Endodermal cell (in vitro differentiated cells): ENCODE measurements around the gene CPE. TPM values are rescaled to one million over a fixed set of nuclear protein-coding genes. Genes with fewer than 3 reads are reported as not detected.

Experiments
- DNase-seq: peaks from one replicate; pipeline ENCODE4 v3.0.0-alpha.2; 2017
- H3K27ac ChIP-seq: 2 replicates; pipeline ENCODE4 v1.5.1; 2013; ENCODE audit warnings: mild to moderate bottlenecking, low read depth, low read length, moderate library complexity
- H3K27me3 ChIP-seq: 2 replicates; pipeline ENCODE4 v1.6.1; 2013; ENCODE audit warnings: mild to moderate bottlenecking, low read length, moderate library complexity; ENCODE audit not compliant: insufficient read depth, control insufficient read depth, poor library complexity, severe bottlenecking
- H3K36me3 ChIP-seq: 2 replicates; pipeline ENCODE4 v1.7.0; 2013; ENCODE audit warnings: mild to moderate bottlenecking, low read length, moderate library complexity; ENCODE audit not compliant: control insufficient read depth, insufficient read depth
- H3K4me1 ChIP-seq: one replicate; pipeline ENCODE4 v1.7.0; 2013; ENCODE audit warnings: low read length; ENCODE audit not compliant: control insufficient read depth, insufficient read depth
- H3K4me3 ChIP-seq: 2 replicates; pipeline ENCODE4 v1.5.1; 2013; ENCODE audit warnings: mild to moderate bottlenecking, low read length, moderate library complexity
- H3K9ac ChIP-seq: 2 replicates; pipeline ENCODE4 v1.6.1; 2013; ENCODE audit warnings: mild to moderate bottlenecking, low read length, moderate library complexity; ENCODE audit not compliant: poor library complexity, severe bottlenecking; ENCODE audit errors: extremely low read depth
- H3K9me3 ChIP-seq: 2 replicates; pipeline ENCODE4 v1.6.1; 2013; ENCODE audit warnings: mild to moderate bottlenecking, low read length, moderate library complexity; ENCODE audit not compliant: control insufficient read depth
- H3K27ac Mint-ChIP-seq: 2 replicates; pipeline ENCODE4 v1.8.0; 2020; ENCODE audit warnings: mixed read lengths
- H3K27me3 Mint-ChIP-seq: 2 replicates; pipeline ENCODE4 v1.8.0; 2021; ENCODE audit warnings: mild to moderate bottlenecking, mixed read lengths; ENCODE audit not compliant: insufficient read depth
- H3K36me3 Mint-ChIP-seq: 2 replicates; pipeline ENCODE4 v1.8.0; 2020; ENCODE audit warnings: low read depth, mixed read lengths
- H3K4me1 Mint-ChIP-seq: 2 replicates; pipeline ENCODE4 v1.8.0; 2020; ENCODE audit warnings: mixed read lengths
- H3K4me3 Mint-ChIP-seq: 2 replicates; pipeline ENCODE4 v1.8.0; 2020; ENCODE audit warnings: mild to moderate bottlenecking, moderate library complexity, mixed read lengths
- H3K9me3 Mint-ChIP-seq: 2 replicates; pipeline ENCODE4 v1.8.0; 2020; ENCODE audit warnings: mild to moderate bottlenecking, mixed read lengths
- WGBS, 2 experiments: methylation state at CpG; one replicate each; pipeline versions ENCODE4 v1.1.5 to v1.1.7; 2013; ENCODE audit warnings: missing lambda C conversion rate in 2 of 2, mixed read lengths in 1 of 2; ENCODE audit not compliant: insufficient coverage in 1 of 2, insufficient read length in 1 of 2; 5-methylcytosine and 5-hydroxymethylcytosine counted together
- microRNA-seq: library from miRNA; unstranded; fragments of <30 nt; microRNA quantifications from one replicate; pipeline ENCODE4 v1.2.0, GENCODE V29; 2020; ENCODE audit warnings: borderline microRNAs expressed
- total RNA-seq, 2 donors: library from RNA; stranded (reverse); fragmentation: NEBNext Ultra II Directional in 1 of 2; extraction: Animal tissue kit (Norgen Biotek cat#: 25700) in 1 of 2; gene quantifications; 2 replicates in 1 of 2; 3 replicates in 1 of 2; pipeline ENCODE4 v1.2.1, GENCODE V29; 2021
- TF ChIP-seq, protein P1 (sequence below): fragments of 200-600 bp; sonication (generic); conservative IDR thresholded peaks from 2 replicates; pipeline ENCODE4 v1.5.0; 2021; ENCODE audit warnings: antibody characterized with exemption, mild to moderate bottlenecking

The CPE gene
- total RNA-seq, 2 donors from 2014 or later, result 237 to 298 TPM

DNA sequence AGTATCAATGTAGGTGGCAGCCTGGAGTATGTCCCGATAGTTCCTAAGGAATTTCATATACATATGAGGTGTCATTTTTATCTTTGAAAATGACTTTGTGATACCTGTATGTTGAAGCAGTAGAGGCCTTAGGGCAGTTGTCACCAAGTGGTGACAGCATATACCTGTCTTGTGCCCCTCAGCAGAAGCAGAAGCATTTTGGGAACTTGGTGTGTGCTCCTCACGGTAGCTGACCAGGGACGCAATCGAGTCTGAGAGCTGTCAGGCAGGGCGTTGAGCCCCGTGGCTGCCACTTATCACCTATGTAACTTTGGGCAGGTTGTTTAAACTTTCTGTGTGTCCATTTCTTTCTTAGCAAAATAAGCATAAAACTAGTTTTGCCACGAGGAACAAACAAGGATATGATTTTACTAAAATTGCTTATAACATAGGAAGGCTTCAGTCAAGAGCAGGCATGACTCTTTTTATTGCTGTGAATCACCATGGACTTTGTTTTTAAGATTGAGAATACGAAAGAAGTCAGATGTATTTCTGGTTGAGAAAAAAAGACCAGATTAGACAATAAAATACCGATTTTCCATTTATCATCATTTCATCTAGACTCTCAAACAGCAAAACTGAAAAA is 161.5 kb downstream of the CPE start:
- H3K36me3 Mint-ChIP-seq, result no peaks in the 10 kb centered on the region
- H3K4me3 Mint-ChIP-seq, result no peak overlapping the region
- Histone ChIP-seq H3K9ac (no peak overlapping the region), H3K27me3 (peaks cover 11% of the 10 kb centered on the region), H3K27ac (no peak overlapping the region), H3K9me3 (no peaks in the 10 kb centered on the region), H3K36me3 (no peaks in the 10 kb centered on the region), H3K4me3 (no peak overlapping the region), H3K4me1 (no peaks in the 10 kb centered on the region)
- H3K4me1 Mint-ChIP-seq, result no peaks in the 10 kb centered on the region
- H3K27me3 Mint-ChIP-seq, result peaks cover 14% of the 10 kb centered on the region
- TF ChIP-seq, protein P1, sequence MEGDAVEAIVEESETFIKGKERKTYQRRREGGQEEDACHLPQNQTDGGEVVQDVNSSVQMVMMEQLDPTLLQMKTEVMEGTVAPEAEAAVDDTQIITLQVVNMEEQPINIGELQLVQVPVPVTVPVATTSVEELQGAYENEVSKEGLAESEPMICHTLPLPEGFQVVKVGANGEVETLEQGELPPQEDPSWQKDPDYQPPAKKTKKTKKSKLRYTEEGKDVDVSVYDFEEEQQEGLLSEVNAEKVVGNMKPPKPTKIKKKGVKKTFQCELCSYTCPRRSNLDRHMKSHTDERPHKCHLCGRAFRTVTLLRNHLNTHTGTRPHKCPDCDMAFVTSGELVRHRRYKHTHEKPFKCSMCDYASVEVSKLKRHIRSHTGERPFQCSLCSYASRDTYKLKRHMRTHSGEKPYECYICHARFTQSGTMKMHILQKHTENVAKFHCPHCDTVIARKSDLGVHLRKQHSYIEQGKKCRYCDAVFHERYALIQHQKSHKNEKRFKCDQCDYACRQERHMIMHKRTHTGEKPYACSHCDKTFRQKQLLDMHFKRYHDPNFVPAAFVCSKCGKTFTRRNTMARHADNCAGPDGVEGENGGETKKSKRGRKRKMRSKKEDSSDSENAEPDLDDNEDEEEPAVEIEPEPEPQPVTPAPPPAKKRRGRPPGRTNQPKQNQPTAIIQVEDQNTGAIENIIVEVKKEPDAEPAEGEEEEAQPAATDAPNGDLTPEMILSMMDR, result no peak
- H3K27ac Mint-ChIP-seq, result no peak overlapping the region
- no peak for DNase-seq
- 94 to 100% methylated on average over 2 to 9 of the region's 9 CpGs for WGBS, 2 experiments
- no peaks in the 10 kb centered on the region for H3K9me3 Mint-ChIP-seq

DNA sequence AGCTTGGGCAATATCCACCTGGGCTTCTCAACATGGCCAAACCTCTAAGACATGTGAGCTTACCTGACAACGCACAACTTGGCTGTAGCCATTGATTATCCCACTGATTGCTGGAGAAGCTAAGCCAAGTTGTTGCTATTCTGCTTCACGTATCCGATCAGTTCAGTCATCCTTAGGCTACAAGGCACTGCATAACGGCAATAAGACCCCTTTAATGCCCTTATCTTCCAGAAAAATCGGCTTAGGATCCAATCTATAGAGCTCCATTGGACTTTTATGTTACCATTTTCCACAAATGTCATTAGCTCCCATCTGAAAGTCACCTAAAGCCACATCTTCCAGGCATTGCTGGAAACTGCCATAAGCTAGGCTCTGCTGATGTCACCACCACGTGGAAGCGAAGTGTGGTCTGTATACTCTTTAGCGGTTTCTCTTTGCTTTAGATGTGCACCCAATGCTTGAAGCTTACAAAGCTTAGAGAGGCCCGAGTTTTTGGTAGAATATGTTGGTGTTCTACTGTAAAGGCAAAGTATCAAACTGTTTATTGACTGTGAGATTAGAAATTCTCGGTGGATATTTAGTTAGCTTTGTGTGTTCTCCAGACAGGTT is 163.1 kb downstream of the CPE start:
- Mint-ChIP-seq H3K4me3 (no peak overlapping the region), H3K4me1 (no peaks in the 10 kb centered on the region), H3K27me3 (peaks cover 2% of the 10 kb centered on the region), H3K36me3 (no peaks in the 10 kb centered on the region), H3K27ac (no peak overlapping the region), H3K9me3 (no peaks in the 10 kb centered on the region)
- WGBS, 2 experiments, result 93 to 94% methylated on average over 6 to 10 of the region's 10 CpGs
- TF ChIP-seq, protein P1, result no peak
- no peaks in the 10 kb centered on the region for H3K9me3 ChIP-seq
- H3K4me1 ChIP-seq, result no peaks in the 10 kb centered on the region
- H3K27me3 ChIP-seq, result no peaks in the 10 kb centered on the region
- H3K27ac ChIP-seq, result no peak overlapping the region
- H3K9ac ChIP-seq, result no peak overlapping the region
- no peak overlapping the region for H3K4me3 ChIP-seq
- DNase-seq, result no peak
- no peaks in the 10 kb centered on the region for H3K36me3 ChIP-seq

DNA sequence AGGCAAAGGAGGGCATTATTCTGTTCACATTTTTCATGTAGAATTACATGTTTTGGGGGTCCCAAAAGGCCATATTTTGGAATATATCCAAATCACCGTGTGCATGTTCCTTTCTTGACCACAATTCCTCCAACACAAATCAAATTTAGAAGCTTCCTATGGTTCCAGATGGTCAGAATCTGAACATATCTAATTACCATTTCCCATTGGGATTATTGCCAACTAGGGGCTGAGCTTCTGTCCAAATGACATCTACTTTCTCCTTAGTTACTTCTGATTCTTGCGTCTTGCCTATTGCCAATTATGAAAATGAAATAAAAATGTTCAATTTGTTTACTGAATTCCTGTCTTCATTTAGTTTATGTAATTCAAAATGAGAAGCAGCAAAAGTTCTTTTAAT is 163.7 kb downstream of the CPE start:
- H3K9ac ChIP-seq, result no peak overlapping the region
- no peaks in the 10 kb centered on the region for H3K9me3 ChIP-seq
- Mint-ChIP-seq H3K36me3 (no peaks in the 10 kb centered on the region), H3K4me1 (no peaks in the 10 kb centered on the region), H3K9me3 (no peaks in the 10 kb centered on the region), H3K27ac (no peak overlapping the region), H3K27me3 (peaks cover 1% of the 10 kb centered on the region), H3K4me3 (no peak overlapping the region)
- H3K36me3 ChIP-seq, result no peaks in the 10 kb centered on the region
- no peak for DNase-seq
- H3K4me3 ChIP-seq, result no peak overlapping the region
- no peaks in the 10 kb centered on the region for H3K4me1 ChIP-seq
- H3K27ac ChIP-seq, result no peak overlapping the region
- WGBS, 2 experiments, result 83 to 97% methylated on average over 1 to 2 of the region's 2 CpGs
- H3K27me3 ChIP-seq, result no peaks in the 10 kb centered on the region
- TF ChIP-seq, protein P1, result no peak

Small RNAs within 50 kb of the gene (microRNA-seq; reads per million reads assigned to microRNA genes)
- not detected for gene MIR578

Other genes with a start within 250 kb of the CPE start
- gene KLHL2, start 171.4 kb upstream of the CPE start, total RNA-seq, result 10 to 100 TPM; 11.6 to 16.0 TPM
- 100 to 1,000 TPM; 106 to 109 TPM for gene MSMO1, start 51.3 kb upstream of the CPE start, total RNA-seq